ENCODE data around the gene HS2ST1. TPM values are rescaled to one million over a fixed set of nuclear protein-coding genes. Genes with fewer than 3 reads are reported as not detected.

Gene HS2ST1
- total and polyA plus RNA-seq, 2 donors (not counting 3 experiments of a cell fraction or from before 2014, with no cell fraction given), result 5.5 to 31.2 TPM

DNA sequence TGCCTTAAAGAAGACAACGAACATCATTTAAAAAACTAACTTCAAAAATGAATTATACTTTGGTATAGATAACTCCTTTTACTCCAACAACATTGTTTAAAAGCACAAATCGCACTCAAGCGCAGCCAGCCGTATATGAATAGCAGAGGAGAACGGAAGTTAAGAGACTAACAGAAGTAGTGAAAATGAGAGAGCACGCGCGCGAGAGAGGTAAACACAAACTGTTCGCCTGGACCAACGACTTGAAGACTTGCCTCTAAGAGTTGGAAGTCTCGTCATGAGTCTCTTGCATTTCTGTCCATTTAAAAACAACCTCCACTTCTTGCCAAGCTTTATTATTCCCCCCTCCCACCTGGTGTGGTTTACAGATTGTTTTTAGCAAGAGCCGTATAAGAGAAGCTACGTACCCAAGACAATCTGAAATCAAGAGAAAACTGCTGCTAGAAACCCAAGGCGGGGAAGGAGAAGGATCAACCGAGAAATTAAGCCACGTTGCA lies 988 bp upstream of the HS2ST1 start:
- Histone ChIP-seq H3K79me2 (ENCODE audit: control insufficient read depth, insufficient read depth, low read length) (peaks cover 80% of the 10 kb centered on the region), H3K4me1 (ENCODE audit: control insufficient read depth, extremely low read depth, insufficient read depth, low read length) (peaks cover 16% of the 10 kb centered on the region), H3K4me2 (ENCODE audit: insufficient read depth, low read length) (peak overlapping the region; percentile 97), H3K36me3 (ENCODE audit: control insufficient read depth in 2 of 2, extremely low read depth in 1 of 2, insufficient read depth in 2 of 2, low read length in 2 of 2) (peaks cover 0 to 4% of the 10 kb centered on the region in 2 experiments), H3K27me3 (ENCODE audit: control insufficient read depth in 2 of 2, insufficient read depth in 2 of 2, low read length in 2 of 2) (no peaks in the 10 kb centered on the region), H2AFZ (ENCODE audit: low read depth, low read length) (peak overlapping the region; percentile 98), H3K9me1 (replicated peaks; ENCODE audit: control insufficient read depth, extremely low read depth, insufficient read depth, low read length) (no peaks in the 10 kb centered on the region), H3K27ac (ENCODE audit: insufficient read depth, low read depth, low read length) (peak overlapping the region; percentile 100), H3K4me3 (replicated peaks in 1 of 3; ENCODE audit: insufficient read depth in 1 of 3, low read depth in 1 of 3, low read length in 3 of 3) (peak overlapping the region; percentile 84 to 100 (median 99)), H3K9me3 (replicated peaks; ENCODE audit: control insufficient read depth, insufficient read depth, low read length) (no peaks in the 10 kb centered on the region), H3K9ac (replicated peaks; ENCODE audit: extremely low read depth, insufficient read depth, low read length) (peak overlapping the region; percentile 100), H4K20me1 (replicated peaks; ENCODE audit: control insufficient read depth, extremely low read depth, insufficient read depth, low read length) (no peaks in the 10 kb centered on the region)
- TSS peak; percentile 51 for BruUV-seq (replicated peaks)
- TF ChIP-seq POLR2AphosphoS5 (IDR thresholded peaks at IDR 0.05; ENCODE audit: insufficient read depth, low read depth, low read length), result no peak
- no peak for TF ChIP-seq POLR2A (IDR thresholded peaks at IDR 0.05; ENCODE audit: low read depth, low read length)
- no peak for TF ChIP-seq EZH2 (IDR thresholded peaks at IDR 0.05; ENCODE audit: borderline replicate concordance, low read depth, low read length, severe bottlenecking)
- TF ChIP-seq, protein P1, sequence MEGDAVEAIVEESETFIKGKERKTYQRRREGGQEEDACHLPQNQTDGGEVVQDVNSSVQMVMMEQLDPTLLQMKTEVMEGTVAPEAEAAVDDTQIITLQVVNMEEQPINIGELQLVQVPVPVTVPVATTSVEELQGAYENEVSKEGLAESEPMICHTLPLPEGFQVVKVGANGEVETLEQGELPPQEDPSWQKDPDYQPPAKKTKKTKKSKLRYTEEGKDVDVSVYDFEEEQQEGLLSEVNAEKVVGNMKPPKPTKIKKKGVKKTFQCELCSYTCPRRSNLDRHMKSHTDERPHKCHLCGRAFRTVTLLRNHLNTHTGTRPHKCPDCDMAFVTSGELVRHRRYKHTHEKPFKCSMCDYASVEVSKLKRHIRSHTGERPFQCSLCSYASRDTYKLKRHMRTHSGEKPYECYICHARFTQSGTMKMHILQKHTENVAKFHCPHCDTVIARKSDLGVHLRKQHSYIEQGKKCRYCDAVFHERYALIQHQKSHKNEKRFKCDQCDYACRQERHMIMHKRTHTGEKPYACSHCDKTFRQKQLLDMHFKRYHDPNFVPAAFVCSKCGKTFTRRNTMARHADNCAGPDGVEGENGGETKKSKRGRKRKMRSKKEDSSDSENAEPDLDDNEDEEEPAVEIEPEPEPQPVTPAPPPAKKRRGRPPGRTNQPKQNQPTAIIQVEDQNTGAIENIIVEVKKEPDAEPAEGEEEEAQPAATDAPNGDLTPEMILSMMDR (IDR thresholded peaks at IDR 0.05; ENCODE audit: extremely low read depth in 1 of 2, insufficient read depth in 1 of 2, low read depth in 1 of 2, low read length in 2 of 2), result no peak
- TF ChIP-seq MYC (IDR thresholded peaks at IDR 0.05; ENCODE audit: low read depth, low read length), result no peak
- TF ChIP-seq FOS (IDR thresholded peaks at IDR 0.05; ENCODE audit: borderline replicate concordance, insufficient read depth, low read length), result no peak
- no peak for TF ChIP-seq GATA2 (IDR thresholded peaks at IDR 0.05; ENCODE audit: insufficient read depth, insufficient read length, low read depth, low read length)
- TF ChIP-seq, protein P2, sequence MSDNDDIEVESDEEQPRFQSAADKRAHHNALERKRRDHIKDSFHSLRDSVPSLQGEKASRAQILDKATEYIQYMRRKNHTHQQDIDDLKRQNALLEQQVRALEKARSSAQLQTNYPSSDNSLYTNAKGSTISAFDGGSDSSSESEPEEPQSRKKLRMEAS (IDR thresholded peaks at IDR 0.05; ENCODE audit: insufficient read depth, insufficient read length), result no peak
- TF ChIP-seq JUN (IDR thresholded peaks at IDR 0.05; ENCODE audit: borderline replicate concordance, insufficient read depth, insufficient read length, low read depth), result no peak
- dilution Hi-C loops (cut with MboI; ENCODE audit: extremely low pct_ligation_motif_present, low sequenced_read_pairs) (no loop called here), intact Hi-C loops (cut with micrococcal nuclease) (loop anchor here (5.0 to 10.0 kb wide), 4 partner anchors 169 to 1771 kb away; partner anchors contain the start of genes ODF2L, PKN2 and SH3GLB1)
- POLR2A ChIA-PET, result interaction anchor here (0.8 to 1.3 kb wide), 3 partner anchors 9 to 51 kb away, joined by 3 to 6 read pairs (median 3); no protein-coding TSS in a partner anchor
- FAIRE-seq (peak; percentile 78), DNase-seq (ENCODE audit: low read depth, low spot score) (no peak)
- CTCF ChIA-PET, result interaction anchor here (1.1 to 3.7 kb wide), 7 partner anchors 14 to 140 kb away, joined by 3 to 34 read pairs (median 5); no protein-coding TSS in a partner anchor
